Measurements from ENCODE around the gene LSM2. TPM values are rescaled to one million over a fixed set of nuclear protein-coding genes. Genes with fewer than 3 reads are reported as not detected.

The LSM2 gene
- total RNA-seq, 2 experiments from 2014 or later: 117 to 120 TPM

DNA sequence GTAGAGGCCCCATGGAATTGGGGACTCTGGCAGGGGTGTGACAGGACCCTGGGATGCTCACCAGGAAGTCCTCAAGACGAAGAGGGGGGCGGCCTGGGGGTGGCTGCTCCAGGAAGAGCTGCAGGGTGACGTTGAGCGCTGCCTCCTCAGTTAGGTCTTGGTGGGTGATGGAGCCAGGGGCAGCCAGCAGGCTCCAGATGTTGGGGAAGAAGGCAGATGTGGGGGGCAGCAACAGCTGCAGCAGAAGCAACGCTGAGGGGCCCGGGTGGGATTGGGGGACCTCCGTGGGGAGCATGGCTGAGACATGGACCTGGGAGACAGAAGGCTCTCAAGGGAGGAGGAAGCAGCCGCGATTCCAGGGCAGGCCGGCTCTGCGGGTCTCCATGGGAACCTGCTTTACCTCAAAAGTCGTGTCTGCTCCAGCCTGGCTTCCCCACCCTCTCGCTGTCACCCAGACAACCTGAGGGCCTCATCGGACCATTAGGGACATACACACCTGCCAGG, 30.2 kb downstream of the LSM2 start:
- H3K27me3 Mint-ChIP-seq: no peaks in the 10 kb centered on the region
- ATAC-seq: peak; percentile 21
- peaks cover 38% of the 10 kb centered on the region for H3K4me1 Mint-ChIP-seq (ENCODE audit: low read depth)
- peaks cover 21% of the 10 kb centered on the region for H3K36me3 Mint-ChIP-seq (ENCODE audit: low read depth)
- H3K9me3 Mint-ChIP-seq: no peaks in the 10 kb centered on the region
- intact Hi-C loops (cut with micrococcal nuclease): no loop called here
- ChIA-PET CTCF (interaction anchor here (5.5 kb wide), 1 partner anchor 14 kb away, joined by 34 read pairs; no protein-coding TSS in a partner anchor), POLR2A (interaction anchor here (1.6 to 1.7 kb wide), 2 partner anchors 11 to 194 kb away, joined by 3 to 5 read pairs; partner anchors contain the start of gene LTB)
- DNase-seq: no peak
- peak overlapping the region; percentile 7 for H3K4me3 Mint-ChIP-seq
- H3K27ac Mint-ChIP-seq: peak overlapping the region; percentile 73
- TF ChIP-seq, protein P1, sequence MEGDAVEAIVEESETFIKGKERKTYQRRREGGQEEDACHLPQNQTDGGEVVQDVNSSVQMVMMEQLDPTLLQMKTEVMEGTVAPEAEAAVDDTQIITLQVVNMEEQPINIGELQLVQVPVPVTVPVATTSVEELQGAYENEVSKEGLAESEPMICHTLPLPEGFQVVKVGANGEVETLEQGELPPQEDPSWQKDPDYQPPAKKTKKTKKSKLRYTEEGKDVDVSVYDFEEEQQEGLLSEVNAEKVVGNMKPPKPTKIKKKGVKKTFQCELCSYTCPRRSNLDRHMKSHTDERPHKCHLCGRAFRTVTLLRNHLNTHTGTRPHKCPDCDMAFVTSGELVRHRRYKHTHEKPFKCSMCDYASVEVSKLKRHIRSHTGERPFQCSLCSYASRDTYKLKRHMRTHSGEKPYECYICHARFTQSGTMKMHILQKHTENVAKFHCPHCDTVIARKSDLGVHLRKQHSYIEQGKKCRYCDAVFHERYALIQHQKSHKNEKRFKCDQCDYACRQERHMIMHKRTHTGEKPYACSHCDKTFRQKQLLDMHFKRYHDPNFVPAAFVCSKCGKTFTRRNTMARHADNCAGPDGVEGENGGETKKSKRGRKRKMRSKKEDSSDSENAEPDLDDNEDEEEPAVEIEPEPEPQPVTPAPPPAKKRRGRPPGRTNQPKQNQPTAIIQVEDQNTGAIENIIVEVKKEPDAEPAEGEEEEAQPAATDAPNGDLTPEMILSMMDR (IDR thresholded peaks at IDR 0.05): no peak

DNA sequence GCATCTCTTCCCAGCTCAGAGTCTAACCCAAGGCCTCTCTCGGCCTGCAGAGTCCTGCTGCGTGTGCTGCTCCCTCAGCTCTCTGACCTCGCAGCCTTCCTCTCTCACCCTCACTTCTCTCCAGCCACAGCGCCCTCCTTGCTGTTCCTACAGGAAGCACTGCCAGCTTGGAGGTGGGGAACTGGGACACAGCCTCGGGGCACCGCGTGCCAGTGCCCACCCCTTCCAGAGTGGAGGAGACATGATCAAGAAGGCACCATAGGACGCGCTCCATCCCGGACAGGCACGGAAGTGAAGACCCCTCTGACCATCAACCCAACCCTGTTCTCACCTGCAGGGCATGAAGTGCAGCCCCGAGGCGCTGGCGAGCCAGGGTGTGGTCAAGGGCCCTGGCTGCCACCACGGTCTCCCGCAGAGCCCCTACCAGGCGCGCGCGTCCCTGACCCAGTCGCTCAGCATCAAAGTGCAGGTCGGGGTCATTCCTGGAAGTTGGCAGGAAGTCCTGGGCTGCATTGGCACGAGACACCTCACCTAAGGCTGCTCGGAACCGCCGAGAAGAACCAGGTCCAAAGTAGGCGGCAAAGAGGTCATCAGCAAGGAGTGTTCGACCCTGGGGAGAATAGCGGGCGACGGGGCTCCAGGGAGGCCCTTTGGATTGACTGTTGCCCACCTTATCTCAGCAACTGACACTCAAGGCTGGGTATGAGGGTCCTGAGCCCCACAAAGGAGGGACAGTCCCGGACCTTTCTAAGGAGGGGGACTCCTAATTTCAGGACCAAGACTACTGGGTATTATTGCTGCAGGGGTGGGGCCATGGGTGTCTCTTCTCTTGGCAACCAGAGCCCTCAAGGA, 30.9 kb downstream of the LSM2 start:
- no peak for ATAC-seq
- Mint-ChIP-seq H3K9me3 (no peaks in the 10 kb centered on the region), H3K4me3 (peak overlapping the region; percentile 7), H3K27me3 (no peaks in the 10 kb centered on the region), H3K4me1 (ENCODE audit: low read depth) (peaks cover 43% of the 10 kb centered on the region), H3K36me3 (ENCODE audit: low read depth) (peaks cover 16% of the 10 kb centered on the region), H3K27ac (peak overlapping the region; percentile 73)
- intact Hi-C loops (cut with micrococcal nuclease): no loop called here
- POLR2A ChIA-PET: interaction anchor here (0.6 to 2.0 kb wide), 6 partner anchors 10 to 194 kb away, joined by 3 to 7 read pairs (median 3); partner anchors contain the start of gene LTB
- TF ChIP-seq, protein P1 (IDR thresholded peaks at IDR 0.05): no peak
- DNase-seq: no peak
- CTCF ChIA-PET: interaction anchor here (1.3 to 1.6 kb wide), 2 partner anchors 16 to 46 kb away, joined by 4 to 5 read pairs; partner anchors contain the start of gene DDAH2

DNA sequence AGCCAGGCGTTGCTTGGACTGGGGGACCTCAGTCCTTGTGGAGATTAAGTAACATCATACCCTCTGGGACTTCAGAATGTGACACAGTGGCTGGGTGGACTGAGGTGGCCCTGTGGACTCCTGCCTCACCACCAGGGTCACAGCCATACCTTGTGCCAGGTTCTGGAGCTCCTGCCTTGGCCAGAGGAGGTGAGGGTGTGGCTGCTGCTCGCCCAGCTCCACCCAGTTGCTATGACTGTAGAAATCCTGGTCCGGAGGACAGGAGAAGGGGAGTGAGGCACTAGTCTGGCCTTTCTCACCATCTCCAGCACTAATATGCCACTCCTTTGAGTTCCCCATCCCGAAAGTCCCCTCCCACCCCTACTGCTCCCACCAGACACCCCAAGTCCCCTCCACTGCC, 31.6 kb downstream of the LSM2 start:
- Mint-ChIP-seq H3K27ac (no peak overlapping the region), H3K9me3 (no peaks in the 10 kb centered on the region), H3K36me3 (ENCODE audit: low read depth) (peaks cover 11% of the 10 kb centered on the region), H3K4me3 (no peak overlapping the region), H3K27me3 (no peaks in the 10 kb centered on the region), H3K4me1 (ENCODE audit: low read depth) (peaks cover 43% of the 10 kb centered on the region)
- ChIA-PET CTCF (interaction anchor here (0.7 to 1.6 kb wide), 3 partner anchors 16 to 45 kb away, joined by 3 to 5 read pairs (median 4); partner anchors contain the start of gene DDAH2), POLR2A (interaction anchor here (0.6 to 2.0 kb wide), 6 partner anchors 9 to 137 kb away, joined by 3 to 7 read pairs (median 3); partner anchors contain the start of gene CLIC1)
- TF ChIP-seq, protein P1 (IDR thresholded peaks at IDR 0.05): no peak
- DNase-seq (no peak), ATAC-seq (no peak)
- intact Hi-C loops (cut with micrococcal nuclease): no loop called here

DNA sequence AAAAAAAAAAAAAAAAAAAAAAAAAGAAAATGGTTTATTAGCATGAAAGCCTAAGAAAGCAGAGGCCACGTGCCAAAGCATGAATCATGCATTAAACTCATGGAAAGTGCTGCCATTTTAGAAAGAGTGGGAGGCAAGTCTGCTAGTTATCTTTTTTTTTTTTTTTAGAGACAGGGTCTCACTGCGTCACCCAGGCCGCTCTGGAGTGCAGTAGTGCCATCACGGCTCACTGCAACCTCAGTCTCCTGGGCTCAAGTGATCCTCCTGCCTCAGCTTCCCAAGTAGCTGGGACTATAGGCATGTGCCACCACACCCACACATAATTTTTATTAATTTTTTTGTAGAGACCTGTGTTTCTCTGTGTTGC, 34.8 kb downstream of the LSM2 start:
- peaks cover 40% of the 10 kb centered on the region for H3K4me1 Mint-ChIP-seq (ENCODE audit: low read depth)
- DNase-seq (peak; percentile 73), ATAC-seq (peak; percentile 15)
- TF ChIP-seq, protein P1 (IDR thresholded peaks at IDR 0.05): no peak
- H3K36me3 Mint-ChIP-seq (ENCODE audit: low read depth): no peaks in the 10 kb centered on the region
- H3K9me3 Mint-ChIP-seq: no peaks in the 10 kb centered on the region
- ChIA-PET POLR2A (interaction anchor here (0.9 kb wide), 1 partner anchor 64 kb away, joined by 6 read pairs; no protein-coding TSS in a partner anchor), CTCF (interaction anchor here (1.2 to 4.5 kb wide), 6 partner anchors 19 to 47 kb away, joined by 3 to 35 read pairs (median 4); partner anchors contain the start of genes DDAH2 and MSH5)
- H3K27me3 Mint-ChIP-seq: no peaks in the 10 kb centered on the region
- H3K27ac Mint-ChIP-seq: peak overlapping the region; percentile 78
- no peak overlapping the region for H3K4me3 Mint-ChIP-seq
- intact Hi-C loops (cut with micrococcal nuclease): no loop called here

Measured in activated CD8-positive, alpha-beta T cell treated with anti-CD3 and anti-CD28 coated beads for 36 hours (primary cell).